GM23338 (cell line): ENCODE data around the gene CXCL6. TPM values are rescaled to one million over a fixed set of nuclear protein-coding genes. Genes with fewer than 3 reads are reported as not detected.

Source experiments
- ATAC-seq: fragments of 200-7000 bp; cut with Tn5 transposase; 3 replicates; pipeline ENCODE4 v1.9.1; 2020
- DNase-seq: peaks from one replicate; pipeline ENCODE4 v3.0.0-alpha.2; 2015; ENCODE audit warnings: low spot score
- H2AFZ ChIP-seq: fragments of 200-600 bp; sonication (generic); 2 replicates; pipeline ENCODE4 v1.8.0; 2016; ENCODE audit warnings: antibody characterized with exemption, mild to moderate bottlenecking, moderate library complexity
- H3F3A ChIP-seq: fragments of 200-600 bp; sonication (generic); replicated peaks from 2 replicates; pipeline ENCODE4 v1.8.0; 2017; ENCODE audit warnings: antibody characterized with exemption, mixed run types, low read depth
- H3K27ac ChIP-seq: fragments of 200-600 bp; sonication (generic); 2 replicates; pipeline ENCODE4 v1.6.1; 2016; ENCODE audit warnings: low read depth
- H3K27me3 ChIP-seq: fragments of 200-600 bp; sonication (generic); 2 replicates; pipeline ENCODE4 v1.8.0; 2016; ENCODE audit warnings: mild to moderate bottlenecking, mixed run types, moderate library complexity; ENCODE audit not compliant: insufficient read depth
- H3K36me3 ChIP-seq: fragments of 200-600 bp; sonication (generic); 2 replicates; pipeline ENCODE4 v1.8.0; 2016; ENCODE audit warnings: mild to moderate bottlenecking; ENCODE audit not compliant: insufficient read depth
- H3K4me1 ChIP-seq: fragments of 200-600 bp; sonication (generic); 2 replicates; pipeline ENCODE4 v1.8.0; 2016; ENCODE audit warnings: mild to moderate bottlenecking, moderate library complexity; ENCODE audit not compliant: insufficient read depth
- H3K4me2 ChIP-seq: fragments of 200-600 bp; sonication (generic); 2 replicates; pipeline ENCODE4 v1.7.1; 2017; ENCODE audit warnings: mixed run types
- H3K4me3 ChIP-seq: fragments of 200-600 bp; sonication (generic); 2 replicates; pipeline ENCODE4 v1.6.1; 2016; ENCODE audit warnings: mixed run types
- H3K79me2 ChIP-seq: fragments of 200-600 bp; sonication (generic); replicated peaks from 2 replicates; pipeline ENCODE4 v1.8.0; 2017; ENCODE audit warnings: mild to moderate bottlenecking; ENCODE audit not compliant: insufficient read depth
- H3K9me2 ChIP-seq: fragments of 200-600 bp; sonication (generic); 2 replicates; pipeline ENCODE4 v1.8.0; 2017; ENCODE audit not compliant: insufficient read depth
- H4K20me1 ChIP-seq: fragments of 200-600 bp; sonication (generic); replicated peaks from 2 replicates; pipeline ENCODE4 v1.8.0; 2017; ENCODE audit warnings: mild to moderate bottlenecking; ENCODE audit not compliant: insufficient read depth
- H3K27ac Mint-ChIP-seq: 2 replicates; pipeline ENCODE4 v1.8.0; 2020; ENCODE audit warnings: inconsistent platforms, mild to moderate bottlenecking, moderate library complexity, mixed read lengths
- H3K27me3 Mint-ChIP-seq: 3 replicates; pipeline ENCODE4 v1.8.0; 2022; ENCODE audit warnings: low read depth, mild to moderate bottlenecking, moderate library complexity, mixed read lengths, inconsistent platforms; ENCODE audit not compliant: insufficient read depth, poor library complexity
- H3K36me3 Mint-ChIP-seq: 3 replicates; pipeline ENCODE4 v1.8.0; 2021; ENCODE audit warnings: low read depth, mild to moderate bottlenecking, inconsistent platforms, moderate library complexity, mixed read lengths
- H3K4me1 Mint-ChIP-seq: 3 replicates; pipeline ENCODE4 v1.8.0; 2020; ENCODE audit warnings: mild to moderate bottlenecking, inconsistent platforms, mixed read lengths
- H3K4me3 Mint-ChIP-seq: 3 replicates; pipeline ENCODE4 v1.8.0; 2021; ENCODE audit warnings: moderate library complexity, mild to moderate bottlenecking, inconsistent platforms, mixed read lengths
- H3K9me3 Mint-ChIP-seq: 3 replicates; pipeline ENCODE4 v1.8.0; 2020; ENCODE audit warnings: moderate library complexity, mild to moderate bottlenecking, inconsistent platforms, mixed read lengths
- CREB1 ChIP-seq: fragments of 250-450 bp; sonication (Bioruptor Pico); IDR thresholded peaks from 2 replicates; pipeline ENCODE4 v1.5.0; 2020; ENCODE audit warnings: low read depth, mild to moderate bottlenecking, moderate library complexity
- ETS1 ChIP-seq: IDR thresholded peaks from 2 replicates; pipeline ENCODE4 v1.6.1; 2016; ENCODE audit warnings: antibody characterized with exemption
- EZH2phosphoT487 ChIP-seq: fragments of 200-600 bp; sonication (generic); IDR thresholded peaks from one replicate; pipeline ENCODE4 v1.8.1; 2018; ENCODE audit warnings: antibody characterized with exemption; ENCODE audit not compliant: unreplicated experiment
- JUNB ChIP-seq: IDR thresholded peaks from one replicate; pipeline ENCODE4 v1.6.1; 2016; ENCODE audit warnings: antibody characterized with exemption; ENCODE audit not compliant: unreplicated experiment
- NANOG ChIP-seq: IDR thresholded peaks from 2 replicates; pipeline ENCODE4 v1.6.1; 2016; ENCODE audit warnings: antibody characterized with exemption, borderline replicate concordance
- POLR2AphosphoS5 ChIP-seq: IDR thresholded peaks from 2 replicates; pipeline ENCODE4 v1.6.1; 2016; ENCODE audit warnings: antibody characterized with exemption, low read depth
- REST ChIP-seq: IDR thresholded peaks from one replicate; pipeline ENCODE4 v1.6.1; 2018; ENCODE audit warnings: antibody characterized with exemption; ENCODE audit not compliant: unreplicated experiment
- ZNF331 ChIP-seq: fragments of 250-450 bp; sonication (Bioruptor Pico); IDR thresholded peaks from 2 replicates; pipeline ENCODE4 v1.5.0; 2020; ENCODE audit warnings: low read depth, mild to moderate bottlenecking, moderate library complexity
- ZNF462 ChIP-seq: fragments of 250-450 bp; sonication (Bioruptor Pico); IDR thresholded peaks from 2 replicates; pipeline ENCODE4 v1.5.0; 2020; ENCODE audit warnings: mild to moderate bottlenecking, moderate library complexity
- polyA plus RNA-seq: library from polyadenylated mRNA; unstranded; fragments of >200 nt; fragmentation: Nextera tagmentation; extraction: Ambion mirVana; gene quantifications from 2 replicates; pipeline ENCODE4 v1.2.1, GENCODE V29; 2016
- total RNA-seq: library from RNA; depleted of rRNA; stranded (reverse); fragments of >200 nt; shearing (Covaris generic); gene quantifications from 2 replicates; pipeline ENCODE4 v1.2.3, GENCODE V29; 2014

CXCL6 gene
- total and polyA plus RNA-seq, 2 experiments from 2014 or later, result 7.2 to 11.8 TPM

- TF ChIP-seq ZNF462 (no peak), NANOG (no peak), CREB1 (CRISPR knock-in tag) (no peak), POLR2AphosphoS5 (no peak), JUNB (no peak)
Observed at GRCh38 chr4:73859614-73860088, 23.2 kb downstream of the CXCL6 start (continued).

DNA sequence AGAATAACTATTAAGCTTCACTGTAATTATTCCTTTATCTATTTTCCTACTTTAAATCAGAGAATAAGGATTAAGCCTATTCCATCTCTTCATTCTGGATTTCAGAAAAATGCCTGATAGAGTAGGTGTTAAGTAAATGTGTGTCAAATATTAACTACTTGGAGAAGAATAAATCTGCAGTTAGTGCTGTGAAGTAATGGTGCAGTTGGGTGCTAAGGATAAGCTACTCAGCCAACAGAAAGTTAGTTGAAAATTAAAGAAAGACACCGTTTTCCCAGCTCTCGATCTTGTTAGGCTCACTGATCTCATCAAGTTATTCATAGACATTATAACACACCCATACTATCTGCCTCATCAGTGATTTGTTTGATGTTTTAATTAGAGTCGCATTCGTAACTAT, 23.7 kb downstream of the CXCL6 start:
- Histone ChIP-seq H3K79me2 (no peaks in the 10 kb centered on the region), H4K20me1 (no peaks in the 10 kb centered on the region), H3F3A (no peaks in the 10 kb centered on the region), H3K36me3 (no peaks in the 10 kb centered on the region), H3K27ac (no peak overlapping the region), H2AFZ (no peak overlapping the region), H3K4me3 (no peak overlapping the region), H3K9me2 (no peaks in the 10 kb centered on the region), H3K27me3 (no peaks in the 10 kb centered on the region), H3K4me1 (no peaks in the 10 kb centered on the region), H3K4me2 (no peak overlapping the region)
- DNase-seq, result no peak
- ATAC-seq, result no peak
- Mint-ChIP-seq H3K27me3 (peaks cover 2% of the 10 kb centered on the region), H3K27ac (no peak overlapping the region), H3K36me3 (no peaks in the 10 kb centered on the region), H3K4me3 (no peak overlapping the region), H3K4me1 (peaks cover 3% of the 10 kb centered on the region; the same call in 2 of the 3 replicates), H3K9me3 (no peaks in the 10 kb centered on the region)
- no peak for TF ChIP-seq ZNF331 (CRISPR knock-in tag)
- no peak for TF ChIP-seq EZH2phosphoT487
- no peak for TF ChIP-seq REST
- TF ChIP-seq JUNB, result no peak
- no peak for TF ChIP-seq POLR2AphosphoS5
- TF ChIP-seq ETS1, result no peak
- TF ChIP-seq NANOG, result no peak
